Activated T-cell treated with anti-CD3 and anti-CD28 coated beads for 1 hour (primary cell): ENCODE data around the gene REXO5.
A peak's percentile ranks its signal among the peaks of the same experiment; 100 is the strongest.
"Not testable (repeated sequence)": the region's sequence is repeated elsewhere in the genome, so short reads cannot be mapped to it uniquely, and the experiment has no call there.

Experiments
- DNase-seq: peaks from one replicate; pipeline ENCODE4 v3.0.0-alpha.2; 2020; ENCODE audit warnings: low read depth

Gene REXO5

GRCh38 chr16:20806168-20807050 is at the start of gene REXO5, which contains the start of gene ERI2:
Gene REXO5, plus strand, starts transcription at chr16:20806527. Its CDS starts 427 bp downstream, at chr16:20806954.
Gene ERI2, minus strand, starts transcription at chr16:20806472. Its CDS starts 42 bp downstream, at chr16:20806430.
- peak; percentile 50 for DNase-seq

GRCh38 chr16:20760346-20760745 is 46.0 kb upstream of the REXO5 start:
- no peak for DNase-seq

- no peak for DNase-seq
Observed at GRCh38 chr16:20761175-20761574, 45.2 kb upstream of the REXO5 start.

GRCh38 chr16:20762404-20763123 is 43.8 kb upstream of the REXO5 start:
- DNase-seq = no peak

GRCh38 chr16:20763461-20764232 is 42.7 kb upstream of the REXO5 start, which contains the start of gene ACSM3:
Gene ACSM3, plus strand, starts transcription at chr16:20764014. Its CDS starts 6,021 bp downstream, at chr16:20770035.
- DNase-seq = peak; percentile 36

- not testable (repeated sequence) for DNase-seq
Observed at GRCh38 chr16:20764448-20764847, 41.9 kb upstream of the REXO5 start.

- DNase-seq = no peak
Observed at GRCh38 chr16:20765732-20766131, 40.6 kb upstream of the REXO5 start.

GRCh38 chr16:20766294-20766693 is 40.0 kb upstream of the REXO5 start:
- DNase-seq = no peak

GRCh38 chr16:20767577-20767976 is 38.8 kb upstream of the REXO5 start:
- DNase-seq = no peak

GRCh38 chr16:20768121-20768520 is 38.2 kb upstream of the REXO5 start:
- DNase-seq = no peak

GRCh38 chr16:20768818-20769217 is 37.5 kb upstream of the REXO5 start:
- DNase-seq = no peak

GRCh38 chr16:20773679-20774078 is 32.6 kb upstream of the REXO5 start:
- no peak for DNase-seq

GRCh38 chr16:20774703-20775362 is 31.5 kb upstream of the REXO5 start:
- DNase-seq = peak; percentile 39

- DNase-seq = no peak
Observed at GRCh38 chr16:20781697-20782096, 24.6 kb upstream of the REXO5 start.

GRCh38 chr16:20782470-20782869 is 23.9 kb upstream of the REXO5 start:
- no peak for DNase-seq

- DNase-seq = no peak
Observed at GRCh38 chr16:20784204-20784603, 22.1 kb upstream of the REXO5 start.

- DNase-seq = no peak
Observed at GRCh38 chr16:20789130-20789529, 17.2 kb upstream of the REXO5 start.

GRCh38 chr16:20791923-20792612 is 14.3 kb upstream of the REXO5 start:
- no peak for DNase-seq

GRCh38 chr16:20798364-20798763 is 8.0 kb upstream of the REXO5 start:
- DNase-seq = no peak

GRCh38 chr16:20799599-20799998 is 6.7 kb upstream of the REXO5 start:
- DNase-seq = no peak

GRCh38 chr16:20801278-20801677 is 5.0 kb upstream of the REXO5 start:
- no peak for DNase-seq
